ENCODE results near the gene MACROD2.

MACROD2 gene

DNA sequence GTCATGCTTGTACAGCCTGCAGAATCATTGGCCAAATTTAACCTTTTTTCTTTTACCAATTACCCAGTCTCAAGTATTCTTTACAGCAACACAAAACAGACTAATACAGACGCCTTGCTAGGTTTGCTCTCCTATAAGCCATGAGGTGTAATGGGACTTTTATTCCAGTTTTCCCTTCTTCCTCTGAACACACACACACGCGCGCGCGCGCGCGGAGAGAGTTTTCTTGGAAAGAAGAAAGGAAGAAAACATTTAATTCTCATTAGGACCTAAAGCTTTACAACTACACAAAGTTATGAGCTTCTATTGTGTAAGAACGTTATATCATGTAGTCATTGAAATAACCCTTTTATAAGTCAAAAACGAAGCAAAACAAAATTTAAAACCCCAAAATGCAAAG is 1023.6 kb downstream of the MACROD2 start:
- Histone ChIP-seq H3K36me3 (no peaks in the 10 kb centered on the region), H3K9me3 (no peaks in the 10 kb centered on the region)

DNA sequence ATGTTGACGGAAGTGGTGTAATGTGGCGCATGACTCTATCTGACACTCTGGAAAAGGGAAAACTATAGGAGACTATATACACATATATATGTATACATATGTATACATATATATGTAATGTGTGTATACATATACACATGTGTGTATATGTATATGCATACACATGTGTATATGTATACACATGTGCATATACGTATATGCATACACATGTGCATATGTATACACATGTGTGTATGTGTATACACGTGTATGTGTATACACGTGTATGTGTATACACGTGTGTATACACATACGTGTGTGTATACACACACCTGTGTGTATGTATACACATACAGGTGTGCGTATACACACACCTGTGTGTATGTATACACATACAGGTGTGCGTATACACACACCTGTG is 1025.5 kb downstream of the MACROD2 start:
- H3K27me3 ChIP-seq = no peaks in the 10 kb centered on the region
- no peaks in the 10 kb centered on the region for H3K36me3 ChIP-seq
- H3K9me3 ChIP-seq = no peaks in the 10 kb centered on the region
- no peaks in the 10 kb centered on the region for H3K4me1 ChIP-seq (ENCODE audit: control insufficient read depth in 1 of 2, insufficient read depth in 1 of 2, low read depth in 1 of 2, low read length in 1 of 2)
- H3K4me3 ChIP-seq (ENCODE audit: low read depth in 1 of 2, low read length in 1 of 2) = no peak overlapping the region
- TF ChIP-seq, protein P1, sequence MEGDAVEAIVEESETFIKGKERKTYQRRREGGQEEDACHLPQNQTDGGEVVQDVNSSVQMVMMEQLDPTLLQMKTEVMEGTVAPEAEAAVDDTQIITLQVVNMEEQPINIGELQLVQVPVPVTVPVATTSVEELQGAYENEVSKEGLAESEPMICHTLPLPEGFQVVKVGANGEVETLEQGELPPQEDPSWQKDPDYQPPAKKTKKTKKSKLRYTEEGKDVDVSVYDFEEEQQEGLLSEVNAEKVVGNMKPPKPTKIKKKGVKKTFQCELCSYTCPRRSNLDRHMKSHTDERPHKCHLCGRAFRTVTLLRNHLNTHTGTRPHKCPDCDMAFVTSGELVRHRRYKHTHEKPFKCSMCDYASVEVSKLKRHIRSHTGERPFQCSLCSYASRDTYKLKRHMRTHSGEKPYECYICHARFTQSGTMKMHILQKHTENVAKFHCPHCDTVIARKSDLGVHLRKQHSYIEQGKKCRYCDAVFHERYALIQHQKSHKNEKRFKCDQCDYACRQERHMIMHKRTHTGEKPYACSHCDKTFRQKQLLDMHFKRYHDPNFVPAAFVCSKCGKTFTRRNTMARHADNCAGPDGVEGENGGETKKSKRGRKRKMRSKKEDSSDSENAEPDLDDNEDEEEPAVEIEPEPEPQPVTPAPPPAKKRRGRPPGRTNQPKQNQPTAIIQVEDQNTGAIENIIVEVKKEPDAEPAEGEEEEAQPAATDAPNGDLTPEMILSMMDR (IDR thresholded peaks at IDR 0.05) = no peak
- H3K27ac ChIP-seq = no peak overlapping the region

More for the DNA sequence above, 1023.6 kb downstream of the MACROD2 start:
- no peak overlapping the region for H3K27ac ChIP-seq
- TF ChIP-seq, protein P1 (IDR thresholded peaks at IDR 0.05) = no peak
- H3K4me3 ChIP-seq (ENCODE audit: low read depth in 1 of 2, low read length in 1 of 2) = no peak overlapping the region
- no peaks in the 10 kb centered on the region for H3K4me1 ChIP-seq (ENCODE audit: control insufficient read depth in 1 of 2, insufficient read depth in 1 of 2, low read depth in 1 of 2, low read length in 1 of 2)
- H3K27me3 ChIP-seq = no peaks in the 10 kb centered on the region

DNA sequence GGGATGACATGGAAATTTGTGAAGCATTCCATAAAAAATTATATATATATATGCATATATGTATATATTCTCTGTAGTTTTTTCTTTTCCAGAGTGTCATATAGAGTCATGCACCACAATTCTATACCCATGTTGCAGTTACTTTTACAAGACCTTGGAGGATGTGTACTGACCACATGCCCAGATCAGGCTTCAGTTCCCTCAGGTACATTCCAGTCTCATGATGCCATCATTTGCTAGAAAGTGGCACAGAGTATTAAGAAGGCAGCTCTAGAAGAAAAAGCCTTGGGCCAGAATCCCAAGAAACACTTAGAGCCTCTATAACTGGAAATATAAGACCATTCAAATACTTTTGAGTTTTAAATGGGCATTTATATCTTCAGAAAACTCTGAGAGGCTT is 1027.6 kb downstream of the MACROD2 start:
- H3K4me1 ChIP-seq (ENCODE audit: control insufficient read depth in 1 of 2, insufficient read depth in 1 of 2, low read depth in 1 of 2, low read length in 1 of 2) = no peaks in the 10 kb centered on the region
- no peaks in the 10 kb centered on the region for H3K27me3 ChIP-seq
- H3K9me3 ChIP-seq = no peaks in the 10 kb centered on the region
- H3K27ac ChIP-seq = no peak overlapping the region
- no peak overlapping the region for H3K4me3 ChIP-seq (ENCODE audit: low read depth in 1 of 2, low read length in 1 of 2)
- no peaks in the 10 kb centered on the region for H3K36me3 ChIP-seq
- TF ChIP-seq, protein P1 (IDR thresholded peaks at IDR 0.05) = no peak

DNA sequence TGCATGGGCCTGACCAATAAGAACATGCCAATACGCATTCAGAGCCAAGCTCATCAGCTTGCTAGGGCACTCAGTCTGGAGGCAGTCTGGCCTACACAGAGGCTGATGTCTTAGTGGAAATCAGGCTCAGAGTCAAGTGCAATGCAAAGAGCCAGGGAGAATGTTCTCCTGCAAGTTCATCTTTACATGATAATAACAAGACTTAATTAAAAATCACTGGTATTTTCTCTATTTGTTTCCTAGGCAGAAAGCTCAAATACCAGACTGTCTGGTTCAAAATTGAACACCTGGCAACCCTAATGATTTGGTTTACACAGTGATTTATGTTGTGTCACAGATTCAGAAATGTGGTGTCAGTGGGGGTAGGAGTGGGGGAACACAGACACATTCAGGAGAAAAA is 1031.4 kb downstream of the MACROD2 start:
- Histone ChIP-seq H3K27me3 (no peaks in the 10 kb centered on the region), H3K36me3 (no peaks in the 10 kb centered on the region), H3K27ac (no peak overlapping the region), H3K9me3 (no peaks in the 10 kb centered on the region), H3K4me3 (ENCODE audit: low read depth in 1 of 2, low read length in 1 of 2) (no peak overlapping the region), H3K4me1 (ENCODE audit: control insufficient read depth in 1 of 2, insufficient read depth in 1 of 2, low read depth in 1 of 2, low read length in 1 of 2) (no peaks in the 10 kb centered on the region)
- TF ChIP-seq, protein P1 (IDR thresholded peaks at IDR 0.05) = no peak

DNA sequence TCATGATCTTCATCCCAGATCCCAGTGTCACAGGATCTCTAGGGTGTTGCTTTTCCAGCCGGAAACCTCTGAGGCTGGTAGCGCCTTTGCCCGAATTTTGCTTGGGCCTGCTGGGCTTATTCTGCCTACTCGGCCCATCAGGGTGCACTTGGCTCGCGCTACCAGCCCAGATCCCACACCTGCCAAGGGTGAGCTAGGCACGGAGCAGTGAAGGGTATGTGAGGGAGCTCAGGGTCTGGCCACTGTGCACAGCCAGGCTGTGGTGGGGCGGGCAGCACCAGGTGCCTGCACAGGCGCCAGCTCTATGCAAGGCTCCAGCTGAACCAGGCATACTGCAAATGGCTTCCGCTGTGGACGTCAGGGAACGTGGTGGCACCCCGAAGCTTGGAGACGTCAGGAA is 1035.5 kb downstream of the MACROD2 start:
- H3K4me3 ChIP-seq (ENCODE audit: low read depth in 1 of 2, low read length in 1 of 2) = no peak overlapping the region
- H3K27ac ChIP-seq = no peak overlapping the region
- H3K4me1 ChIP-seq (ENCODE audit: control insufficient read depth in 1 of 2, insufficient read depth in 1 of 2, low read depth in 1 of 2, low read length in 1 of 2) = no peaks in the 10 kb centered on the region
- no peaks in the 10 kb centered on the region for H3K36me3 ChIP-seq
- no peaks in the 10 kb centered on the region for H3K9me3 ChIP-seq
- no peaks in the 10 kb centered on the region for H3K27me3 ChIP-seq
- TF ChIP-seq, protein P1 (IDR thresholded peaks at IDR 0.05) = no peak
